CD4-positive, alpha-beta T cell treated with Interleukin-10 for 1 hour (primary cell): ENCODE results near the gene DICER1.

Experiments used
- DNase-seq: peaks from one replicate; pipeline ENCODE4 v3.0.0-alpha.2; 2020

DICER1 gene

DNA sequence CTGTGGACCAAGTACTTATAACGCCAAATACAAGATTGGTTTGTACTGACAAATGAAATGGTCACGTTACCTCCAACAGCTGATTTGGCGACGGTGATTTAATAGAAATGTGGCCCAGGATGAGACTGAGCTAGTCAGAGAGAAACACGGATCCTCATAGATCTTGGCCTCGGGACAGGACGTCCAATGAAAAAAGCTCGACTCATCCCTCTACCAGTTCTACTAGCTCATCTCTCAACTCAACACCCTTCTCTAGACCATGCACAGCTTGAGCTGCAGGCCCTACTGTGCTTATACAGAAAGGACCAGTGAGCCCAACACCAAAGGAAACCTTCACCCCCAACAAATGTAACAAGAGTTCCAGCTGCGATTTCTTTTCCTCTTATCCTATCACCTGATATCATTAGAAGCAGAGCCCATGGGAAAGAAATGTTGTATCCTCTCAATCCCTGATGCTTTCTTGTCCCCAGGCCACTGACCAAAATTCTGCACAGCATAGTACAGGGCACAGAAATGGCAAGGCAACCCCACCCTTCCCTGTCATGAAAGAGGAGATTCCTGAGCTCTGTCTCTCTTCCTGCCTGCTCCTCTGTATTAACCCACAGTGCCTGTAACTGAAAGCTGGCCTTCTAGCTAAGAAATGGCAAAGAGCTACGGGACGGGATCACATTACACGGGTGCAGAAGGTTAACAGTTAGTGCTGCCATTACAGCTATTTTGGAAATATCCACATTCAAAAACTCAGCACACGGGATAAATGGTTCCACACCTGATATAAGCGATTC lies 39.2 kb downstream of the DICER1 start:
- no peak for DNase-seq

DNA sequence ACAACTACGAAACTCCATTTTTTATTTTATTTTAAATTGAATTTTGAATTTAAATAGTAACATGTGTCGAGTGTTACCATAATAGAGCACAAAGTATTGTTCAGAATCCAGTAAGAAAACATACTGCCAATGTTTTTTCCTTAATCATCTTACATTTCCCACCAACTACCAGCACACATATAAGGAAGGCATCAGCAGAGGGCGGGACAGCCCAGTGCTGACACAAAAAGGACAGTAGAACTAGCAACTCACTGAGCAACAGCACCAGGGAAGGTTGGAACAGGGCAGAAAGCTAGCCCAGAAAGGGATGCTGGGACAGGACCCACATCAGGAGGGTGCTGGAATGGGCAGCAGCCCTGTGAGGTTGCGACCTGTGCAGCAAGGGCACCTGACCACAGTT lies 43.9 kb downstream of the DICER1 start:
- no peak for DNase-seq

DNA sequence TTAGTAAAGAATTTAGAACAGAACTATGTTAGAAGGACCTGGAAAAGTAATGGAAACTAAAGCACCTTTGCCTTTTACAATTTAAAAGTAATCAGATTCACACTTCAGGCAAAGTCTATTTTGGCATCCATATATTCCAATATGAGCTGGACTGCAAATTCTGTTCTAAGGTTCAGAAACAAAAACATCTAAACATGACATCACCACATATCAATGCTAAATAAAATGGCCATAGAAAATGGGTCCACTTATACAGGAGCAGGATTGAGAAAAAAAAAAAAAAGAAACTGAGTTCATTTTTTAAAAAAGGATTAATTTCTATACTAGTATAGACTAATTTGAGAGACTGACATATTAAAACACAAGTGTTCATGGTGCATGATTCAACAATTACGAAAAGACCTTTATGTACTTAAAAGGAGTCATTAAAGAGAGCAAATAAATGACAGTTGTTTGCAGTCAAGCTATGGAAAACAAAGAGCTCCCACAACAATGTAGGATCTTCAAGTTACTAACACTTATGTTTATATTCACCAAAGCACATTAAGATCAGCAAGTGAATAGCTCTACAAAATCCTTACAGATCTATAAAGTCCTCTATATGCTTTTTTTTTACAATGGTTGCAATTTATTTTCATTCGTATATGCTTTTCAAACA lies 45.7 kb downstream of the DICER1 start:
- no peak for DNase-seq

DNA sequence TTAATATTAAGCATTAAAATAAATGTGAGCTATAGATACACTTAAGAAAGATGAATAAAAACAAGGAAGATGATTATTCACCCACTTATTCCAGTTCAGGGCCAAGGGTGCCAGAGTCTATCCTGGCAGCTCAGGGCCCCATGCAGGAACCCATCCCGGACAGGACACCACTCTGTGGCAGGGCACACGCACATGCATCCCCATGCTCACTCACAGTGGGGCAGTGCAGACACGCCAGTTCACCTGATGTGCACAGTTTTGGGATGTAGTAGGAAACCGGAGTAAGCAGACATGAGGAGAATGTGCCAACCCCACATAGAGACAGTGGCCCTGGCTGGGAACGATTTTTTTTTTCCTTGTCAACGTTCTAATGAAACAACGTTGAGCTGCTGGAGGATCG lies 47.2 kb downstream of the DICER1 start:
- DNase-seq: no peak

DNA sequence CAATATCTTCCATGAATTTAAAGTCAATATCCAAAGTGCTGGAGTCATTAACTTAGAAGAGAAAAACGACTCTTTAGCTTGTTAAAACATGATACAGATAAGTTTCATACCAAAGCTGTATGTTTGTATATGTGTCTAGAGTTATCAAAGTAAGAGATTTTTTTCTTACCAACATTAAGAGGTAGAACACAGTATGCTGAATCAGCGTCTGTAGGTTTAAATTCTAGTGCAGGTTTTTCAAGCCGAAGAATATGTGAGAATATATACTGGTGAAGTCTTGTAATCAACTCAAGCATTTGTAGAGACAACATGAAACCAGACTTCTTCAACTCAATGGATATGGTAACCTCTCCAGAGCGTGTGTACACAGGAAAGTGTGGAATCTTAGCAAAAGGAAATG lies 49.6 kb downstream of the DICER1 start:
- no peak for DNase-seq

DNA sequence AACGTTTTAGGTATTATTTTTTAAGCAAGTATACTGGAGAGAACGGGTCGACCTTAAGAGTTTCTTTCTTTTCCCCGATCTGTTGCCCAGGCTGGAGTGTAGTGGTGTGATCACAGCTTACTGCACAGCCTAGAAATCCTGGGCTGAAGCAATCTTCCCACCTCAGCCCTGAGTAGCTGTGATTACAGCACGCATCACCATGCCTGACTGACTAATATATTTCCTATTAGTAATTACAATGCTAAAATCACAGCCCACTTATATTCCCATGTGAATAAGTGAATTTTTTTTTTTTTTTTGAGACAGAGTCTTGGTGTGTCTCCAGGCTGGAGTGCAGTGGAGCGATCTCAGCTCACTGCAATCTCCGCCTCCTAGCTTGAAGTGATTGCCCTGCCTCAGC lies 50.4 kb downstream of the DICER1 start:
- DNase-seq: no peak

DNA sequence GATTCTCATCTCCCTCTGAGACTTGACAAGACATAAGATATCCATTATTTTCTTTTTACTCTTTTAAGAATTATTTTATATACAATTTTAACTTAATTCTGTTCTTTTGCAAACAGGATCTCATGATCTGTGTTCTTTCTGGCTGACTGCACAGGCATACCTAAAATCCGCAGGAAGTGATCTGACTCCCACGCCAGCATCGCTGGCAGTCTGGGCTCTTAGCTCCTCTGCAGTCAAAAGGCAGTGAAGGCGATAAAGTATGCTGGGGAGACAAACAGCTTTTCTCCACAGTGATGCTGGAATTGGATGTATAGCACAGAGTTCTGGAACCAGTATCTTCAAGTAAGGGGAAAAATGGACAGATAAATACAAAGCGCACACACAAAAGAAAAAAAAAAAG lies 52.4 kb downstream of the DICER1 start:
- DNase-seq: no peak

DNA sequence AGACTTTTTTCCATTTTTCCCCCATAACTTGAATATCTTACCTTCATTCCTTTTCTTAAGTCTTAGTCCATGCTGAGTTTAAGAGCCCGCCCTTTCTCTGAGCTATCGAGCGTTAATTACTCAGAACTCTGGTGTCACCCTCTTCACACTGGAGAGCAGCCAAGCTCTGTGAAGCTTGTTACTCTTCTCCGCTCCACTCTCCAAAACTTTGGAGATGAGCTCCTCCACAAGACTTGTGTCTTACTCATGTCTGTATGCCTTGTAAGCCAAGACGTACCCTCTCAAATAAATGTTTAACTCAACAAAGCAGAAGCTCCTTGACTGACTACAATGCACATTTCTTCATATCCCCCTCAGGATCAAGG lies 54.7 kb downstream of the DICER1 start:
- no peak for DNase-seq

DNA sequence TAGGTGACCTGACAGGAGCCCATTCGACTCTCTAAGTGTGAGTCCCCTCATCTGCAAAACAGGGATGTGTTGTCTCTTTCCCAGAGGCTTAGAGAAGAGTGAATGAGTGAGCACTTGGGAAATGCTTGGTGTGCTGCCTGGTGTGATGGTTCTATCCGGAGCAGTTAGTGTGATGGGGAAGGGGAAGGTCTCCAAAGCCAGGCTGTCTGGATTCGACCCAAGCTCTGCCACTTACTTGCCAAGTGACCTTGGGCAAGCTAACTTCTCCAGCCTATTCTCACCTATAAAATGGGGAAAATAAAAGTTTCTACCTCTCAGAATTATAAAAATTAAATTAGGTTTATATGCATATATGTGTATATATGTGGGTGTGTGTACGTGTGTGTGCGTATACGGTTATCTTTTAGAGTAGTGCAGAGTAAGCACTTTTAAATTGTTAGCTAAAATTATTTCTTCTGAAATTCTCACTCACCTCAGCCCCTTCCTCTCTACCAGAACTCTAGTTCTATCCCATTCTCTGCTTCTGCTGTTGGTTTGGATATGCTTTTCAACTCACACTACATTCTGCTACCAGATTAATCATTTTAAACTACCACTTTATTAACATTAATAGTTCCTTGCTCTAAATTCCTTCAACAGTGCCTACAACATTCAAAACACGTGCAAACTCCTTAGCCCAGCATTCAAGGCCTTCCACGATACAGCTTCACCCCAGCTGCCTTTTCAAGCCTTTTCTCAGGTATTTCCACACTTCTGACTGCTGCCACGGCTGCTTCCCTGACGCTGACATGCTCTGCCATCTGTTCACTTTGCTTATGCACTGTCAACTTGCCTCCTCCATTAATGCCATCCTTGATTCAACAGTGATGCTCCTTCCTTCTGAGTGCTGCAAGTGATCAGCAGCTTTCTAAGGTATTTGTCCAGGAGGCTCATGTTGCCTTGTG lies 55.3 kb downstream of the DICER1 start:
- no peak for DNase-seq

DNA sequence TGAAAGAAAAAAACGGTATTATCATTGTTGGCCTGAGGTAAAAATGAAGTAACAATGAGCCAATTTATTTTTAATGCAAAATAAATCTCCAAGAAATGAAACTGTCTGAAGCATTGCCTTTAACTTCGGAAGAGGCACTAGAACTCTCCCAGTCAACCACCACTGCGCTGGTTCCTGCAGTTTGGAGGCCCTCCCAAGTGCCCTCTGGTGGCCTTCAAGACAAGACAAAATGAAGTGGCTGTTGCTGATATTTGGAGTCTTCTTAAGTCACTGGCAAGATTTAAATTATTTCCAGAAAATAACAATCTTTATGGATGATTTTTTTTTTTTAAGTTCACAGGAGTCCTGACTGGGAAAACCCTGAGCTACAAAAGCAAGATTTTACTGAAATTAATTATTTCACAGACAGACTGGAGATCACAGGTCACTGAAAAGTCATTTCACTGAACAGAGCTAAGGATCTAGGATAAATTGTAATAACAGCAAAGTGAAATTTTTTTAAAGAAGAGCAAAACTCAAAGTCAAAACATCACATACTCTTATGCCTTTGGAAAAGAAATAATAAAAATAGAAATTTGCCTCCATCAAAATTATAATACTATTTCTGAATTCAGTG lies 58.2 kb downstream of the DICER1 start:
- DNase-seq: peak; percentile 41

DNA sequence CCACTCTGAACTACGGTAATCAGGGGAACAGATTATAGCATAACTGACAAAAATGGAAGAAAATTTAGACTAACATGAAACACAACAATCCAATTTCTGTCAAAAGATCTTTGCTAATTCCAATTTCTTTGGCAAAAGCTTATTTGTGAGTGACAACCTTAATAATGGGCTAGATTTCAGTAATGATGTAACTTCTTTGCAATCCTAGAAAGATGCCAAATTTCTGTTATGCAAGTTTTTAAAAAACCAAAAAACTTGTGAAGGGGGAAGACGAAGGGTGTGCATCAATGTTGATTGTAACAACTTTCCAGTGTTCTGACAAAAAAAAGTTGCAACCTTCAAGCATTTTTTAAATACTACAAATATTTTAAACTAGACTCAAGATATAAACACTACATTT lies 59.9 kb downstream of the DICER1 start:
- DNase-seq: no peak

DNA sequence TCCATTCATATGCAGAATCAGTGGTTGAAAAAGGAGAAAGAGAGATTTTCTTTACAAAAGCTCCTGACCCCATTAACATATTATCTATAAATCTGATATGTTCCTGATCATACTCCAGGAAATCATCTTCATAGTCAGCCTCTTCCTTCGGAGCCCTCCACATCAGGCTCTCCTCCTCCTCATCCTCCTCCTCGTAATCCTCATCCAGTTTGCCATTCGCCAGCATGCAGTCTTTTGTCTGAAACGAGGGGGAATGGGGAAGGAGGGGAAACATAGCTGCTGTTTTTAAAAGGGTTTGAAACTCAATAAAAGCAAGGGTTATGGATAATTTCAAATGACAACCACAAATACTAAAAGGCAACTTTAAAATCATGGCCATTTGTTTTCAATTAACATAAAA lies 60.9 kb downstream of the DICER1 start:
- DNase-seq: no peak

DNA sequence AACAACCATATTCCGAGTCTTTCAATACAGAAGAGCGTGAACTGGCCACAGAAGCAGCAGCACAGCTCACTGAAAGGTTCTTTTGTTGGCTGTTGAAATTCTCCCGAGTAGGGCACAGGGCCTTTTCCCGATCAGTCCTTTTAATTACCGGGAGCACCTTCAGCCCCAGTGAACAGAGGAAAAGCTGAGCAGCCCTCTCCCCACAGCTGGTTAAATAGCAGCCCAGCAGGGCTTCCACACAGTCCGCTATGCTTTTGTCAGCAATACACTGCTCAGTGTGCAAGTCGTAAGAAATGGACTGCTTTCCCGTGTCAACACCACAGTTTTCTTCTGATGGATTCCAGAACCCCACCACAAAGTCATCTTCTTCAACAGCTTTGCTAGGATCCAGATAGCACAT lies 61.3 kb downstream of the DICER1 start:
- no peak for DNase-seq

DNA sequence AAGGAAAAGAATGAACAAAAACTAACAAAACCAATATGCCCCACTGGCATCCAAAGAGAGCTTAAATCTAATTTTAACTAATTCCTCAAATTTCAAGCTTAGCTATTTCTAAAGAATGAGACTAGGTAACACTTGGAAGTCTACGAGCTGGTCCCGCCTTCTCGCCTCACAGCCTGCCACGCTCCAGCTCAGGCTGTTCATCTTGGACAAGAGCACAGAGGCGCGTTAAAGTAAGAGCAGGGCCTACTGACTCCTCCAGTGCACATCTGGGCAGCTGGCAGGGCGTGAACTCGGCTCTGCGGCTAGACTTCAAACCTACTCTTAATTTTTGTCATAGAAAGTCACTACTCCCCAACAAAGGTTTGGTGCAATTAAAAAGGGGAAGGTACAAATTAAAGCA lies 64.6 kb downstream of the DICER1 start:
- no peak for DNase-seq

DNA sequence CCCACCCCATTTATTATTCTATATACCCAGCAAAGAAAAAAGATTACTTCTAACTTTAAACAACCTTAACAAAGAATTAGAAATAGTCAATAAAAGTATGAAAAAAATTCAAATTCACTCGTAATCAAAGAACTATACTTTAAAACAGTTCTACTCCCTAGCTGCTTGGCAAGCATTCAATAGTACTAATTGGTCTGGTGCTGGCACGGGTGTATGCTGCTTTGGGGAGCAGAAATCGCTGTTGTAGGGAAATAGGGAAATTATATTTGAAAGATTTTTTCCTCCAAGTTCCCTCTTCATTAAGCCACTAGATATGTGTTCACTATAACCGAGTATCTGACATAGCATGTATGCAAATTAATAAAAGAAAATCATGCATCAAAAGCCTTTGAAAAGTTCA lies 65.7 kb downstream of the DICER1 start:
- DNase-seq: no peak

DNA sequence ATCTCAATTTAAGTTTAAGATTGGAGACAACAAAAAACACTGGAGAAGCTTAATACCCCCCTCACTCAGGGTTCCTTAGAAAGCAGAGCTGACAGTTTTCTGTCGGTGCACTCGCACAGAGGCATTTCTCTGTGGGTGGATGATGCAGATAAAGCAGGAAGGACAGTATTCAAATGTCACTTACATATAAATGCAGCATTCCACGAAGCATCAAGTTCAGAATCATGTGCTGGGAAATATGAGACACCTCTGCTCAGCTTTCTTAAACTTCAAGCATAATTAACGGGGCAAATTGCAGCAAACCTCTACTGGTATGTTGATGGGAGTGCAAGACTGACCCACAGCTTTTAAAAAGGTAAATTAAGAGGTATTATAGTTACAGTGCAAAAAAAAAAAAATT lies 68.7 kb downstream of the DICER1 start:
- DNase-seq: no peak

DNA sequence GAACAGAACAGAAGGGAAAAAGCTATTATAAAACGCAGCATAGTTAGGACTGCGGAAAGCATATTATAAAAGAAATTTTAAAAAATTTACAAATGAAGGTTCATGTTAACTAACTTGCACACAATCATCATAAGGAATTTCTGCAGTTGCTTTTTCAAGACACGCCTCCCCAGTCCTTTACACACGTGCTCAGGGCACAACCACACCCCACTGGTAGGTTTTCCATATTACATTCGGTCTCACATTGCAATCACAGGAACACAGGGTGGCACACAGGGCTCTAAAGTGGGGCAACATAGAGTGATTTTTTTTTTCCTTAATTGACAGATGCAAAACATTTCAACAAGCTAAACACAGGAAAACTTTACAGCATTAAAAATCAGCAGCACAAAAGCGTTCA lies 69.7 kb downstream of the DICER1 start:
- no peak for DNase-seq

DNA sequence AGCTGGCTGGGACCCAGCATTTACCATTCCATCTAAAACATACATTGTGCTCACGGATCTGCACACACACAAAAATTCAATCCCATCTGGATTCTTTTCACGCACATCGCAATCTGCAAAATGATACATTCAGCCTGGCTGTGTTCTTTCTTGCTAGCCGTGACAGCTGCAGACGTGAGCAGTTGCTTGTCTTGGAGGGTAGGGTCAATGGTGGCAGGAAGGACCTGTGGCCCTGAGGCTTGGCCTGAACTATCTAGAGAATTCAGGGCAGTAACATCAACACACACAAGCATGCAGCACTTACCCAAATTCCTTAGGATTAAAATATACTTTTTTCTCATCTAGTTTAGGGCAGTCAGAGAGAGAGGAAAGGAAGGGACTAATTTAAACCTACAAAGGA lies 72.0 kb downstream of the DICER1 start:
- no peak for DNase-seq

DNA sequence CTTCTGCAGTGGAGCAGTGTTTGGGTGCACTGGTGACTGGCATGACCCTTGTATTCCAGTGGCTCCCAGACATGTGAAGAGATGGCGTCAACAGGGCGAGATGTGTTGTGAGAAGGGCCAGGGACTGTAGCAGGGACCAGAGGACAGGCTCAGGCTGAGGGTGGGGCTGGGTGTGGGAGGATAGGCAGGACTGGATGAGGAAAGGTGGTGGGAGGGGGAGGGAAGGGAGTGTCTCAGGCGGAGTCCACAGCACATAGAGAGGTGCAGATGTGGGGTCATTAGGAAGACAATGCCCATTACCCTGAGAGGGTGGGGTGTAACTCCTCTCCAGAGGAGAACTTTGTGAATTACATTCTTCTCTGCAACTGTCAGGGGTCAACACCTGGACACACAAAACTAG lies 78.5 kb downstream of the DICER1 start:
- no peak for DNase-seq

DNA sequence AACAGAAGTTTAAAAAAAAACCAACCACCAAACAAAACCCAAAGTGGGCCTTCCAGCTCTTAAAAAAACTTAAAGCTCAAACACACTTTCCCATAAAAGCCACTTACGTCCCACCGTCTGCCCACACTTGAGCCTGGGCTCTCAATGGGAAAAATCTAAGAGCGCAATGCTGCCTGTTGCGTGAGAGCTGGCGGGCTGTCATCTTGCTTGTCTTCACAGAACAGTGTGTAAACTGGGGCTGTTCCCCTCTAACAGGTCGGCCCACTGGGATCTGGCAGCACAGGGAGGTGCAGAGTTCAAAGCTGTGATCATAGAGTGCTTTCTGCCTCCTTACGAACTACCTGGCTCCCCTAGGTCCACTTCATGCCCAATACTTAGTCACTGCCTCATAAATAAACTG lies 80.0 kb downstream of the DICER1 start:
- DNase-seq: no peak

DNA sequence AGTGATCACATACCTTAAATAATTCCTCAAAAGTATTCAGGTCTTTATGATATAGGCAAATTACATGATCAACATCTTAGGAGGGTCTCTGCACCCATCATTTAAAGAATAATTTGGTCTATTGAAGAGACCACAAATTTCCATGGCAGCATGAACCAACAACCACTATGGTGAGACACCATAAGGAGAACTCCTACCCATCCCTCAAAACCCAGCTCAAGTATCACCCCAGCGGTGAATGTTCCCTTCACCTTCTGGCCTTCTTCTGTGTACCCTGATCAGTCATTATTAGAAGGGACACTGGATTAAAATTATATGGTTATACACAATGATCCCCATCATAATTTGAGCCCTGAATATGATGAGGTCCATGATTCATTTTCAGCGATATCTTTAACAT lies 81.5 kb downstream of the DICER1 start:
- no peak for DNase-seq

DNA sequence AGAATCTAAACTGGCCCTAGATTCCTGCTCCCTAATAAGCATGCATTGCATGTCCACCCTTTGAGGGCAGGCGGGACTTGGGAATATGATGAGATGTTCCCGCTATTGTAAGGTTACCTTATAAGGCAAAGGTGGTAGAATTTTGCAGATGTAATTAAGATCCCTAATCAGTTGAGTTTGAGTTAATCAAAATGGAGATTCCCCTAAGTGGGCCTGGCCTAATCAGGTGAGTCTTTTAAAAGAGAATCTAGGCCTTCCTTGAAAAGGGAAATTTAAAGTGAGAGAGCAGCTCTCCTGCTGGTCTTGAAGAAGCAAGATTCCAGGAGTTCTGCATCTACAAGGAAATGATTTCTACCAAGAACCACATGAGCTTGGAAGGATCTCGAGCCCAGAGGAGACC lies 83.4 kb downstream of the DICER1 start:
- DNase-seq: no peak

DNA sequence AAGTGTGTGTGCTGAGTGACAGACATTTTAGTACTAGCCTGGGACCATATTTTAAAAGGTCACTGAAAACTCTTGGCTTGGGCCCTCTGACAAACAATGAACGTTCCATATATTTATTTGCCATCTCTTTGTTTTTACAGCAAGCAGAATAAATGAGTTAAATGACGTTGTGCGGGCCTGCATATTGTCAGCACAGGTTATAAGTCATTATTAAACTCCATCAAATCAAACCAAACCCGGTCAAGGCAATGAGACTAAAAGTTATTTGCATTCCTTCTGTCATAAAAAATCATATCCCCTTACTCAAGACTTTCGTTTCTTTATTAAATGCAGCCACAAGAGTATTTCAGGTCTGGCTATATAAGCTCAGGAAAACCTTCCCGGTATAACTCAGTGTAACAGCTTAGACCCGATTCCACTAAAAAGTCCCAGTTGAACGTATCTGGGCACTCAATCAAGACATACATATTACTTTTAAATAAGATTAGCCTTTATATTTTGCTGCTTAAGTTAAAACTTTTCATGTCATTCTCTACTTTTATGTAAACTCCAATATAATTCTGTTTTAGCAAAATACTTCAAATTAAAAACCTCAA lies 84.9 kb downstream of the DICER1 start:
- DNase-seq: no peak
